Measurements from ENCODE around the gene SLC25A6.
"Not testable (repeated sequence)": the region's sequence is repeated elsewhere in the genome, so short reads cannot be mapped to it uniquely, and the experiment has no call there.

SLC25A6 gene

GRCh38 chrX:1412551-1413161, 20.7 kb upstream of the SLC25A6 start:
- DNase-seq: no peak

GRCh38 chrX:1411326-1411725, 19.4 kb upstream of the SLC25A6 start:
- no peak for DNase-seq

- no peak for DNase-seq
These were observed 15.1 kb upstream of the SLC25A6 start for GRCh38 chrX:1407035-1407434.

- DNase-seq: not testable (repeated sequence)
These were observed 13.9 kb upstream of the SLC25A6 start for GRCh38 chrX:1405769-1406168.

GRCh38 chrX:1403867-1404266, 12.0 kb upstream of the SLC25A6 start:
- not testable (repeated sequence) for DNase-seq

DNA sequence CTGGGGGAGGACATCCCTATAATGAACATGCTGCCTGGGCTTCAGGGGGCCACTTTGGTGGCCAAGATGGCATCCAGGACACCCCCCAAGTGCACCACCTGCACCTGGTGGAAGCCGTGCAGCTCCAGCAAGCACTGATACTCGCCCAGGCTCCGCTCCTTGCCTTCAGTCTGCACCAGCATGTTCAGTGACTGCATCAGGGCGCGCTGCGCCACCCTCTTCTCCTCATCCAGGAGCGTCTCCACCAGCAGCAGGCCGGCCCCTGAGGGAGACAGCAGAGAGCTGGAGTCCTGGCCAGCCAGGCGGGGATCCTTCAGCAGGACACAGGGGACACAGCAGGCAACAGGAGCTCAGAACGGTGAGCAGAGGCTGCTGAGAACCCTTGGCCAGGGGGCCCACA, 11.3 kb upstream of the SLC25A6 start:
- no peak for DNase-seq

- DNase-seq: no peak
These were observed 9.9 kb upstream of the SLC25A6 start for GRCh38 chrX:1401611-1402430.

DNA sequence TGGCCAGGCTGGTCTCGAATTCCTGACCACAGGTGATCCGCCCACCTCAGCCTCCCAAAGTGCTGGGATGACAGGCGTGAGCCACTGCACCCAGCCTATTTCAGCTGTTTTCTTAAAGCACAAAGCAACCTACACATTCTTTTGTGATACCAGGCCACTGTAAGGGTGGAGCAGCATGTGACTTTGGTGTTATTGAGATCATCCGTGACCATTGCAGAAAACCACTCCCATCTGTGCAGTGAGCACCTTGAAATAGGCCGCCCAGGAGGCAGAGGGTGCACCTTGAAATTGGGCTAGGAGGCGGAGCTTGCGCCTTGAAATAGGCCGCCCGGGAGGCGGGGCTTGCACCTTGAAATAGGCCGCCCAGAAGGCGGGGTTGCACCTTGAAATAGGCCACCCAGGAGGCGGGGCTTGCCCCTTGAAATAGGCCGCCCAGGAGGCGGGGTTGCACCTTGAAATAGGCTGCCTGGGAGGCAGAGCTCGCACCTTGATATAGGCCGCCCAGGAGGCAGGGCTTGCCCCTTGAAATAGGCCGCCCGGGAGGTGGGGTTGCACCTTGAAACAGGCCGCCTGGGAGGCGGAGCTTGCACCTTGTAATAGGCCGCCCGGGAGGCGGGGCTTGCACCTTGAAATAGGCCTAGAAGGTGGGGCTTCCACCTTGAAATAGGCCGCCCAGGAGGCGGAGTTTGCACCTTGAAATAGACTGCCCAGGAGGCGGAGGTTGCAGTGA, 9.0 kb upstream of the SLC25A6 start:
- no peak for DNase-seq

DNA sequence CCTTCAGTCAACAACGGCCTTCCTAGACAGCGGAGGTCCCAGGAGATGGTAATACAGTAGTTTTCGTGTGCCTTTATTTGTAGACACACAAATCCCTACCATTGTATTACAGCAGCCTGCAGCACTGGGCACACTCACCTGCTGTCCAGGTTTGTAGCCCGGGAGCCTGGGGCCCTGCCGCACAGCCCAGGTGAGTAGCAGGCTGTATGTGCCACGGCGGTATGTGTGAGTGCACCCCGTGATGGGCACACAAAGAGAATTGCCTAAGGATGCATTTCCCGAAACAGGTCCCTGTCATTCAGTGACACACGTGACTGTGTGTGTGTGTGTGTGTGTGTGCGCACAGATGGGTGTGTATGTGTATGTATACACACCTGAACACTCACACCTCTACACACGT, 8.1 kb upstream of the SLC25A6 start:
- DNase-seq: no peak

GRCh38 chrX:1398431-1399340, 6.8 kb upstream of the SLC25A6 start:
- DNase-seq: no peak

DNA sequence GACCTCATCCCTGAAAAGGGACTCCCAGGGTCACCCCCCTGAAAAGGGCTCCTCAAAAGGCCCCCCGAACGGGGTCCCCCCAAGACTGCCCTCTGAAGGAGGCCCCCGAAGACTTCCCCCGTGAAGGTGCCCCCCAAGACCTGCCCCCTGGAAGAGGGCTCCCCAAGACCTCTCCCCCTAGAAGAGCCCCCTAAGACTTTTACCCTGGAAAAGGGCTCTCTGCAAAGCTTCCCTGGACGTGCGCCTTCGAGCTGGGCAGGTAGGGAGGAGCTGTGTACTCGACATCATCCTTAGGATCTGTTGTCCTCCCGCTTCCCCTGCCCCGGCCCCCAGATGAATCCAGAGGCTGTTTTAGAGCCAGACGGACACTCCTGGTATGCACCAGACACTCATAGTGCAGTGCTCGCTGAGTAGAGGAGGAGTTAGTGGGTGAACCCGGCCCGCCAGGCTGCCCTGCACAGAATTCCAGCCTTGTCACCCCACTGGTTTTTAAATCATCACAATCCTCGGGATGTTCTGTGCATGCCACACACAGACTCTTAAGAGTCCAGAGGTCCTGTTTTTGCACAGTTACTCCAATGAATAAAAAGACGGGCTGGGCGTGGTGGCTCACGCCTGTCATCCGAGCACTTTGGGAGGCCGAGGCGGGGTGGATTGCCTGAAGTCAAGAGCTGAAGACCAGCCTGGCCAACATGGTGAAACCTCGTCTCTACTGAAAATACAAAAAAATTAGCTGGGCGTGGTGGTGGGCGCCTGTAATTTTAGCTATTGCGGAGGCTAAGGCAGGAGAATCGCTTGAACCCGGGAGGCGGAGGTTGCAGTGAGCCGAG, 5.7 kb upstream of the SLC25A6 start:
- DNase-seq: no peak

DNA sequence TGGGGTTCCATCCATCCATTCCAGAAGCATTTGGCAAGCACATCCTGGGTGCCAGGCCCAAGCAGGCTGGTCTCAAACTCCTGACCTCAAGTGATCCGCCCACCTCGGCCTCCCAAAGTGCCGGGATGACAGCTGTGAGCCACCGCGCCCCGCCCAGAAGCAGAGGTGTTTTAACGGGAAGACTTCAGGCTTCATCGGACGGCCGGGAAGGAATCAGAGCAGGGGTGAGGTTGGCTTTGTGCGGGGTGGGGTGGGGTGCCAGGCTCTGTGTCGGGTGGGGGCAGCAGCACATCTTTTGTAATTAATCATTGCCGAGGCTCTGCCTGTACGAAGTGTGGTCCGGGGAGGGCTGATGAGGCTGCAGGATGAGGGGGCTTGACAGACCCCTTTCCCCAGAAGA, 5.1 kb upstream of the SLC25A6 start:
- no peak for DNase-seq

GRCh38 chrX:1395646-1396216, 3.8 kb upstream of the SLC25A6 start:
- DNase-seq: no peak

DNA sequence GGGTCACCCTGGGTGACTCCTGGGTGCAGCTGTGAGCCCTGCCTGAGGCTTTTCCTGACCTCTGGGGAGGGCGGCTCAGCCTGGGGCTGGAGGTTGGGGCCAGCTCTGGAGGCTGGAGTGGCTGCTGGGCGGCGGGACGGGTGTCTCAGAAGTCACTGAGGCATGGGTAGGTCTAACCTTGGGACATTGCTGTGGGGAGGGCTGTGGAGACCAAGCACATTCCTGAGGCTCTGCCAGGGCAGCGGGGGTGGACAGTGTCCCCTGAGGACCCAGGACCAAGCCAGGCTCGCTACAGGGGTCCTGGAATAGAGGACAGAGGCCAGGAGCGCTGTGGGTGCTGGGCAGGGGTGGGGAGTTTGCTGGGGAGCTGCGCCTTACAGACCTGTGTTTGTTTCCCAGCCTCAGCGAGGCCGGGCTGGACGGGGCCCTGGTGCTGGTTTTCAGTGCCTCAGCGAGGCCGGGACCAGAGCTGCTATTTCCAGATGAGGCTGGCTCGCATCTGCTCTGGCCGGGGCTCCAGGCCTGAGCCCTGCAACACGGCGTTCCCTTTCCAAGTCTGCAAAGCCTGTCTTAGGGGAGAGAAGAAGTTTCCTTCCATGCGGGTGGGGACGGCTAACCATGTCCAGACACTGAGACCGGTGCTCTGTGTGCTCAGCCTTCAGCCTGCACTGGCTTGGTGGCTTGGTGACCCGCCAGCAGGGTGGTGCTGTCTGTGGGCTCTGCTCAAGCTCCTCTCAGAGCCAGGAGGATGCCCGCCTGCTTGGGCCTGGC, 3.0 kb upstream of the SLC25A6 start:
- no peak for DNase-seq

DNA sequence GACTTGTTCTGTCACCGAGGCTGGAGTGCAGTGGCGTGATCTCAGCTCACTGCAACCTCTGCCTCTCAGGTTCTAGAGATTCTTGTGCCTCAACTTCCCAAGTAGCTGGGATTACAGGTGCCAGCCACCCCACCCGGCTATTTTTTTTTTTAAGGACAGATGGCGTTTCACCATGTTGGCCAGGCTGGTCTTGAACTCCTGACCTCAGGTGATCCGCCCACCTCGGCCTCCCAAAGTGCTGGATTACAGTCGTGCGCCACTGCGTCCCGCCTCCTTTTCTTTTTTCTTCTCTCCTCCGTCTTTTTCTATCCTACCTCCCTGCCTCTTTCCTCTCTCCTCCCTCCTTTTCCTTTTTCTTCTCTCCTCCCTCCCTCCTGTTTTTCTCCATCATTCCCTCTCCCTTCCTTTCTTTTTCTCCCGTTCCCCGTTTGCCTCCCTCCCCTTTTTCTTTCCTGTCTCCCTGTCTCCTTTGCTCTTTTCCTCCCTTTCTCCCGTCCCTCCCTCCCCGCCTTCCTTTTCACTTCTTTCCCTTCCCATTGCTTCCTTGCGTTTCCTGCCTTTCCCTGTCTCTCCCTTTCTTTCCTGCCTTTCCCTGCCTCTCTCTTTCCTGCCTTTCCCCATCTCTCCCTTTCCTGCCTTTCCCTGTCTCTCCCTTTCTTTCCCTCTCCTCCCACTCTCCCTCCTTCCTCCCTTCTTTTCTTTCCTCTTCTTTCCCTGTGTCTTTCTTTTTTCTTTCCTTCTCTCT, 2.1 kb upstream of the SLC25A6 start:
- no peak for DNase-seq

- no peak for DNase-seq
These were observed 609 bp upstream of the SLC25A6 start for GRCh38 chrX:1392376-1393068.

DNA sequence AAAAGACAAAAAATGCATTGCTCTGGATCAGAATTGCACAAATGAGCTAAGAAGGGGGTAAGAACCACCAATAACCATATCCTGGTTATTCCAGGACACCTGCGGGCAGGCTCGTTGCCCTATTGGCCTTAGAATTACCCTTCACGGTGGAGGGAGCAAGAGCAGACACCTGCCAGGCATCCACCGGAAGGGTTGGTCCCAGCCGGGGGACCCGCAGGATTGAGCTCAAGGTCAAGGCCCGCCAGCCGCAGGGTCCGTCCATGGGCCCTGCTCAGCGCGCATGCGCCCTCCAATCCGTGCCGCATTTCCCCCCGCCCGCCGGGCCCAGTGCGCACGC, 575 bp downstream of the SLC25A6 start:
- DNase-seq: no peak

GRCh38 chrX:1390621-1391369, 1.1 kb downstream of the SLC25A6 start:
- DNase-seq: no peak

GRCh38 chrX:1389993-1390285, 2.0 kb downstream of the SLC25A6 start:
- no peak for DNase-seq
